OCI-LY3 (cell line): ENCODE results near the gene LIMA1.
A peak's percentile ranks its signal among the peaks of the same experiment; 100 is the strongest.
"Not testable (repeated sequence)": the region's sequence is repeated elsewhere in the genome, so short reads cannot be mapped to it uniquely, and the experiment has no call there.

Source experiments
- H2AFZ ChIP-seq: fragments of 200-600, 300-600 bp; shearing (Covaris generic); 2 replicates; pipeline ENCODE4 v1.6.0; 2014; ENCODE audit warnings: antibody characterized with exemption, low read depth, low read length
- H3K27ac ChIP-seq: fragments of 200-600, 300-600 bp; sonication (generic); 2 replicates; pipeline ENCODE4 v1.5.1; 2014; ENCODE audit warnings: mild to moderate bottlenecking, low read length, moderate library complexity, mixed read lengths
- H3K27me3 ChIP-seq: fragments of 200-600, 300-600 bp; sonication (generic); 2 replicates; pipeline ENCODE4 v1.6.1; 2014; ENCODE audit warnings: low read depth, low read length, mixed read lengths
- H3K36me3 ChIP-seq: fragments of 200-600, 300-600 bp; sonication (generic); replicated peaks from 2 replicates; pipeline ENCODE3; 2014; ENCODE audit warnings: low read depth, low read length, mixed read lengths
- H3K4me1 ChIP-seq: fragments of 300-600, 200-600 bp; sonication (generic); 2 replicates; pipeline ENCODE4 v1.6.1; 2014; ENCODE audit warnings: low read length, mixed read lengths
- H3K4me2 ChIP-seq: fragments of 200-600, 300-600 bp; sonication (generic); 2 replicates; pipeline ENCODE4 v1.6.1; 2014; ENCODE audit warnings: low read length, mixed read lengths
- H3K4me3 ChIP-seq: fragments of 300-600, 200-600 bp; sonication (generic); 2 replicates; pipeline ENCODE4 v1.5.1; 2014; ENCODE audit warnings: antibody characterized with exemption, mild to moderate bottlenecking, low read length, moderate library complexity
- H3K79me2 ChIP-seq: fragments of 300-600, 200-600 bp; shearing (Covaris generic); 2 replicates; pipeline ENCODE4 v1.6.1; 2014; ENCODE audit warnings: mild to moderate bottlenecking, low read length, mixed read lengths
- H3K9ac ChIP-seq: fragments of 300-600, 200-600 bp; shearing (Covaris generic); 2 replicates; pipeline ENCODE4 v1.6.0; 2014; ENCODE audit warnings: mild to moderate bottlenecking, low read length, moderate library complexity
- H3K9me3 ChIP-seq: fragments of 200-600, 300-600 bp; shearing (Covaris generic); 2 replicates; pipeline ENCODE4 v1.6.1; 2014; ENCODE audit warnings: low read length, mixed read lengths; ENCODE audit not compliant: insufficient read depth
- H4K20me1 ChIP-seq: fragments of 200-600, 300-600 bp; sonication (generic); 2 replicates; pipeline ENCODE4 v1.6.1; 2016; ENCODE audit warnings: low read length, mixed read lengths; ENCODE audit not compliant: insufficient read depth
- EZH2phosphoT487 ChIP-seq: fragments of 200-600 bp; shearing (Covaris generic); IDR thresholded peaks from 2 replicates; pipeline ENCODE4 v1.6.1; 2018; ENCODE audit warnings: antibody characterized with exemption, mixed run types, low read depth
- TF ChIP-seq, protein P1 (sequence below): fragments of 200-600, 300-600 bp; sonication (generic); IDR thresholded peaks from 2 replicates; pipeline ENCODE4 v1.5.1; 2014; ENCODE audit warnings: antibody characterized with exemption, low read length, low read depth

Gene LIMA1

DNA sequence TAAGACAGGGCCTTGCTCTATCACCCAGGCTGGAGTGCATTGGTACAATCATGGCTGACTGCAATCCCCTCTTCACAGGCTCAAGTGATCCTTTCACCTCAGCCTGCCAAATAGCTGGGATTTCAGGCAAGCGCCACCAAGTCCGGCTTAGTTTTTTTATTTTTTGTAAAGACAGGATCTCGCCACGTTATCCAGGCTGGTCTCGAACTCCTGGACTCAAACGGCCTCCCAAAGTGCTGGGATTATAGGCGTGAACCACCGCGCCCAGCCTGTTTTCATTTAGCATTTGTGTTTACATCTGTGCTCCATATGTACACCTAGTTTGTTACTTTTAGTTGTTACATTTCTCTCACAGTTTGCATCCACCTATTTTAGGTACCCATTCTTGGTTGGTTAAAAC lies 32.5 kb upstream of the LIMA1 start:
- Histone ChIP-seq H2AFZ (no peak overlapping the region), H3K4me3 (no peak overlapping the region), H3K27me3 (no peaks in the 10 kb centered on the region), H3K4me2 (no peak overlapping the region), H3K9ac (no peak overlapping the region), H4K20me1 (no peaks in the 10 kb centered on the region), H3K27ac (no peak overlapping the region), H3K9me3 (no peaks in the 10 kb centered on the region), H3K36me3 (no peaks in the 10 kb centered on the region), H3K4me1 (no peaks in the 10 kb centered on the region), H3K79me2 (no peaks in the 10 kb centered on the region)
- TF ChIP-seq EZH2phosphoT487, result no peak
- TF ChIP-seq, protein P1, sequence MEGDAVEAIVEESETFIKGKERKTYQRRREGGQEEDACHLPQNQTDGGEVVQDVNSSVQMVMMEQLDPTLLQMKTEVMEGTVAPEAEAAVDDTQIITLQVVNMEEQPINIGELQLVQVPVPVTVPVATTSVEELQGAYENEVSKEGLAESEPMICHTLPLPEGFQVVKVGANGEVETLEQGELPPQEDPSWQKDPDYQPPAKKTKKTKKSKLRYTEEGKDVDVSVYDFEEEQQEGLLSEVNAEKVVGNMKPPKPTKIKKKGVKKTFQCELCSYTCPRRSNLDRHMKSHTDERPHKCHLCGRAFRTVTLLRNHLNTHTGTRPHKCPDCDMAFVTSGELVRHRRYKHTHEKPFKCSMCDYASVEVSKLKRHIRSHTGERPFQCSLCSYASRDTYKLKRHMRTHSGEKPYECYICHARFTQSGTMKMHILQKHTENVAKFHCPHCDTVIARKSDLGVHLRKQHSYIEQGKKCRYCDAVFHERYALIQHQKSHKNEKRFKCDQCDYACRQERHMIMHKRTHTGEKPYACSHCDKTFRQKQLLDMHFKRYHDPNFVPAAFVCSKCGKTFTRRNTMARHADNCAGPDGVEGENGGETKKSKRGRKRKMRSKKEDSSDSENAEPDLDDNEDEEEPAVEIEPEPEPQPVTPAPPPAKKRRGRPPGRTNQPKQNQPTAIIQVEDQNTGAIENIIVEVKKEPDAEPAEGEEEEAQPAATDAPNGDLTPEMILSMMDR, result no peak

DNA sequence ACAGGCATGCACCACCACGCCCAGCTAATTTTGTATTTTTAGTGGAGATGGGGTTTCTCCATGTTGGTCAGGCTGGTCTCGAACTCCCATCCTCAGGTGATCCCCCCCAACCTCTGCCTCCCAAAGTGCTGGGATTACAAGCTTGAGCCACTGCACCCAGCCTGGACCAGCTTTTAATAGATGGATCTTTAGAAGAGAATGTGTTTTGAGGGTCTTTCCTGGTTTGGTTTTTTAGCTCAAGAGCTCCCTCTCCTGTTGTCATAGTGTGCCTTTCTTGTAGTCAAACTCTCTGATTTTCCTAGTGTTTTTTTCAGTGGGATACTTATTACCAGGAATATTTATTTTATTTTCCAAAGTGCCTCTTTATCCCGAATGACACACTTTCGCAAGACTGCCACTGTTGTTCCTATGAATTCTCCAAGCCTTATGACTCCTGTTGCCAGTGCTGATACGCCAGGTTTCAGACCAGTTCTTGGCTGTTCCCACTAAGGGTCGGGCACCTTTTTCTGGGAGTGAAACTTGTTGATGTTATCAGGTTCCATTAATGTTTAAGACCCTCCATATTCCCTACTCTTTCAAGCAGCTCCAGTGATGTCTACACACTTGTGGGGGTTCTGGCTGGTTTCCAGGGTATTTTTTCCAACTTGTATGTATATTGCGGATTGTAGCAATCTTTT lies 31.5 kb upstream of the LIMA1 start:
- H3K27ac ChIP-seq, result no peak overlapping the region
- H3K36me3 ChIP-seq, result no peaks in the 10 kb centered on the region
- H3K27me3 ChIP-seq, result no peaks in the 10 kb centered on the region
- no peaks in the 10 kb centered on the region for H3K4me1 ChIP-seq
- no peaks in the 10 kb centered on the region for H3K79me2 ChIP-seq
- no peak overlapping the region for H3K9ac ChIP-seq
- H2AFZ ChIP-seq, result no peak overlapping the region
- no peak overlapping the region for H3K4me2 ChIP-seq
- H3K4me3 ChIP-seq, result no peak overlapping the region
- no peaks in the 10 kb centered on the region for H3K9me3 ChIP-seq
- TF ChIP-seq, protein P1, result peak; percentile 71
- no peak for TF ChIP-seq EZH2phosphoT487
- no peaks in the 10 kb centered on the region for H4K20me1 ChIP-seq

DNA sequence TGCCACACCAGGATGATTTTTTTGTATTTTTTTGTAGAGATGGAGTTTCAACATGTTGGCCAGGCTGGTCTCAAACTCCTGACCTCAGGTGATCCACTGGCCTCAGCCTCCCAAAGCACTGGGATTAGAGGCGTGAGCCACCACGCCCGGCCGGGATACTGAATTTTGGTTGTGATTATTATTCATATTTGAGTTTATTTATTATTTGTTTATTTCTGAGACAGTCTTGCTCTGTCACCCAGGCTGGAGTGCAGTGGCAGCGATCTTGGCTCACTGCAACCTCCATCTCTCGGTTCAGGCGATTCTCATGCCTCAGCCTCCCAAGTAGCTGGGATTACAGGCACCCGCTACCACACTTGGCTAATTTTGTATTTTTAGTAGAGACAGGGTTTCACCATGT lies 30.7 kb upstream of the LIMA1 start:
- H2AFZ ChIP-seq, H3K9ac ChIP-seq, H3K36me3 ChIP-seq, H3K4me1 ChIP-seq, H3K79me2 ChIP-seq, H3K9me3 ChIP-seq, H3K4me3 ChIP-seq, H3K4me2 ChIP-seq, H3K27me3 ChIP-seq, H4K20me1 ChIP-seq, H3K27ac ChIP-seq: not testable (repeated sequence)

DNA sequence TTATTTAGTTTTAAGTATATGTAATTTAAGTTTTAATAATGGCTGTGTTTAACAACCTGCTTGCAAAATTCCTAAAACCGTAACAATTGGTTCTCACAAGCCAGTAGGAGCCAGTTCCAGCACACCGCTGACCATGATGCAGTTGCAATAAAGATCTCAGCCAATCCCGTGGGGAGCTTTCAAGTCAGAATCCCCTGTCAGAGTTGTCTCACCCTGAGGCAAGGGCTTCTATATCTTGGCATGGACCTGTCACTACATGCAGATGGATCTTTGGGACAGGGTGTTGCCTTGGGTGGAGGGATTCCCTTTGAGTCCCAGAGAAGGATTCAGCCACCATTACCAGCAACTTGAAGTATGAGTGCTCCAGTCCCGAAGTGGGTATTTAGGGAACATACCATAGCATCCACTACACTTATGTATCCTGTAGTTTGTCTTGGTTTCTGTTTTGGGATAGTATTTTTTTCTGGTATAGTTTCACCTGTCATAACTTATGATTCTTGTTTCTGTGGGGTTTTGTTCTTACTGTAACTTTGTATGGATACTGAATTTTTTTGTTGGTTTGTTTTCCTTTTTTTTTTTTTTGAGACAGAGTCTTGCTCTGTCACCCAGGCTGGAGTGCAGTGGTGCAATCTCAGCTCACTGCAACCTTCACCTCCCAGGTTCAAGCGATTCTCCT lies 30.1 kb upstream of the LIMA1 start:
- Histone ChIP-seq H3K9me3 (no peaks in the 10 kb centered on the region), H3K4me3 (no peak overlapping the region), H3K27me3 (no peaks in the 10 kb centered on the region), H3K79me2 (no peaks in the 10 kb centered on the region), H3K4me1 (no peaks in the 10 kb centered on the region), H4K20me1 (no peaks in the 10 kb centered on the region), H3K9ac (no peak overlapping the region), H3K27ac (no peak overlapping the region), H3K4me2 (no peak overlapping the region), H2AFZ (no peak overlapping the region), H3K36me3 (no peaks in the 10 kb centered on the region)
- TF ChIP-seq, protein P1, result no peak
- TF ChIP-seq EZH2phosphoT487, result no peak

DNA sequence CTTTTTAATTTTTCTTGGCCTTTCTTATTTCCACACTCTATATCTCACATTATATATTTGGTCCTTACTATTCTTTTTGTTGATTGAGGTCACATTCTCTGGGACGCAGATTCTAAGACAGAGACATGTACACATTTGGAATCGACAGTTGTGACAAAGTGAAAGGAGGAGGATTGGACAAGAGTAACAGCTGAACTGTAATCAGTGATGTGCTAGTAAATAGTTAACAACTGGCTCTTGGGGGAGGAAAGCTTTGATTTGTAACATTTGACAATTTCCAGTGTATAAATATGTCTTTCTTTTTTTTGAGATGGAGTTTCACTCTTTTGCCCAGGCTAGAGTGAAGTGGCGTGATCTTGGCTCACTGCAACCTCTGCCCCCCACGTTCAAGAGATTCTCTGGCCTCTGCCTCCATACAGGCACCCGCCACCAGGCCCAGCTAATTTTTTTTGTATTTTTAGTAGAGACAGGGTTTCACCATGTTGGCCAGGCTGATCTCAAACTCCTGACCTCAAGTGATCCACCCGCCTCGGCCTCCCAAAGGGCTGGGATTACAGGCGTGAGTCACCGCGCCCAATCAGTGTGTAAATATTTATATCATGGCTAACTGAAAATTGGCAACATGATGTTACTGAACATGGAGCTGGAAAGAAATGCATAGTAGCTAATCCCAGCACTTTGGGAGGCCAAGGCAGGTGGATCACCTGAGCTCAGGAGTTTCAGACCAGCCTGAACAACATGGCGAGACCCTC lies 28.7 kb upstream of the LIMA1 start:
- H3K4me2 ChIP-seq, H3K9me3 ChIP-seq, H3K4me3 ChIP-seq, H3K27ac ChIP-seq, H3K36me3 ChIP-seq, H3K27me3 ChIP-seq, H3K4me1 ChIP-seq, H4K20me1 ChIP-seq, H2AFZ ChIP-seq, H3K9ac ChIP-seq, H3K79me2 ChIP-seq: not testable (repeated sequence)
